Type B pancreatic cell (in vitro differentiated cells): ENCODE measurements around the gene ROR2. TPM values are rescaled to one million over a fixed set of nuclear protein-coding genes. Genes with fewer than 3 reads are reported as not detected.
A peak's percentile ranks its signal among the peaks of the same experiment; 100 is the strongest.

Source experiments
- DNase-seq: peaks from one replicate; pipeline ENCODE4 v3.0.0; 2021; ENCODE audit warnings: mixed read lengths; ENCODE audit not compliant: unreplicated experiment; ENCODE audit errors: extremely low spot score
- H3K27ac Mint-ChIP-seq: 2 replicates; pipeline ENCODE4 v1.8.0; 2021; ENCODE audit warnings: mild to moderate bottlenecking, mixed read lengths
- H3K27me3 Mint-ChIP-seq: 2 replicates; pipeline ENCODE4 v1.8.0; 2021; ENCODE audit warnings: mixed read lengths
- H3K36me3 Mint-ChIP-seq: 2 replicates; pipeline ENCODE4 v1.8.0; 2021; ENCODE audit warnings: mixed read lengths
- H3K4me1 Mint-ChIP-seq: one replicate; pipeline ENCODE4 v1.8.0; 2021; ENCODE audit warnings: mixed read lengths; ENCODE audit not compliant: unreplicated experiment
- H3K4me3 Mint-ChIP-seq: 2 replicates; pipeline ENCODE4 v1.8.0; 2021; ENCODE audit warnings: mild to moderate bottlenecking, mixed read lengths
- H3K9me3 Mint-ChIP-seq: 2 replicates; pipeline ENCODE4 v1.8.0; 2021; ENCODE audit warnings: mixed read lengths
- long read RNA-seq: library from polyadenylated mRNA; unstranded; transcript quantifications from one replicate; pipeline ENCODE4 v2.0.0, GENCODE V29; 2020
- total RNA-seq: library from RNA; stranded (reverse); gene quantifications from 2 replicates; pipeline ENCODE4 v1.2.1, GENCODE V29; 2021; ENCODE audit warnings: low replicate concordance
- TF ChIP-seq, protein P1 (sequence below): fragments of 200-600 bp; sonication (generic); conservative IDR thresholded peaks from 2 replicates; pipeline ENCODE4 v1.5.0; 2021; ENCODE audit warnings: antibody characterized with exemption, mild to moderate bottlenecking

Gene ROR2
- total RNA-seq, result 7.4 and 48.9 TPM in 2 replicates
- long read RNA-seq, partial matches to known transcripts, result 2 of 2 reads
- long read RNA-seq, other reads (novel, unspliced or antisense), result 0 of 2 reads

- Mint-ChIP-seq H3K27me3 (peaks cover 45% of the 10 kb centered on the region), H3K4me1 (peaks cover 40% of the 10 kb centered on the region)
Measured at GRCh38 chr9:91949946-91950664, at the start of gene ROR2. TSS of gene ROR2 (minus strand) at chr9:91950228.

GRCh38 chr9:91995000-91995655, 45.1 kb upstream of the ROR2 start:
- no peak overlapping the region for H3K4me3 Mint-ChIP-seq
- H3K9me3 Mint-ChIP-seq, result peaks cover 17% of the 10 kb centered on the region
- no peak overlapping the region for H3K27ac Mint-ChIP-seq
- DNase-seq, result peak; percentile 18
- H3K27me3 Mint-ChIP-seq, result peaks cover 23% of the 10 kb centered on the region
- TF ChIP-seq, protein P1, sequence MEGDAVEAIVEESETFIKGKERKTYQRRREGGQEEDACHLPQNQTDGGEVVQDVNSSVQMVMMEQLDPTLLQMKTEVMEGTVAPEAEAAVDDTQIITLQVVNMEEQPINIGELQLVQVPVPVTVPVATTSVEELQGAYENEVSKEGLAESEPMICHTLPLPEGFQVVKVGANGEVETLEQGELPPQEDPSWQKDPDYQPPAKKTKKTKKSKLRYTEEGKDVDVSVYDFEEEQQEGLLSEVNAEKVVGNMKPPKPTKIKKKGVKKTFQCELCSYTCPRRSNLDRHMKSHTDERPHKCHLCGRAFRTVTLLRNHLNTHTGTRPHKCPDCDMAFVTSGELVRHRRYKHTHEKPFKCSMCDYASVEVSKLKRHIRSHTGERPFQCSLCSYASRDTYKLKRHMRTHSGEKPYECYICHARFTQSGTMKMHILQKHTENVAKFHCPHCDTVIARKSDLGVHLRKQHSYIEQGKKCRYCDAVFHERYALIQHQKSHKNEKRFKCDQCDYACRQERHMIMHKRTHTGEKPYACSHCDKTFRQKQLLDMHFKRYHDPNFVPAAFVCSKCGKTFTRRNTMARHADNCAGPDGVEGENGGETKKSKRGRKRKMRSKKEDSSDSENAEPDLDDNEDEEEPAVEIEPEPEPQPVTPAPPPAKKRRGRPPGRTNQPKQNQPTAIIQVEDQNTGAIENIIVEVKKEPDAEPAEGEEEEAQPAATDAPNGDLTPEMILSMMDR, result no peak
- H3K36me3 Mint-ChIP-seq, result no peaks in the 10 kb centered on the region
- peaks cover 32% of the 10 kb centered on the region for H3K4me1 Mint-ChIP-seq

More at GRCh38 chr9:91949946-91950664, at the start of gene ROR2:
- H3K4me3 Mint-ChIP-seq, result peak within 1 kb of the TSS; percentile 88
- peak within 1 kb of the TSS; percentile 75 for H3K27ac Mint-ChIP-seq
- DNase-seq, result peak; percentile 93
- TF ChIP-seq, protein P1, result peak; percentile 87
- H3K36me3 Mint-ChIP-seq, result no peaks in the 10 kb centered on the region
- no peaks in the 10 kb centered on the region for H3K9me3 Mint-ChIP-seq

DNA sequence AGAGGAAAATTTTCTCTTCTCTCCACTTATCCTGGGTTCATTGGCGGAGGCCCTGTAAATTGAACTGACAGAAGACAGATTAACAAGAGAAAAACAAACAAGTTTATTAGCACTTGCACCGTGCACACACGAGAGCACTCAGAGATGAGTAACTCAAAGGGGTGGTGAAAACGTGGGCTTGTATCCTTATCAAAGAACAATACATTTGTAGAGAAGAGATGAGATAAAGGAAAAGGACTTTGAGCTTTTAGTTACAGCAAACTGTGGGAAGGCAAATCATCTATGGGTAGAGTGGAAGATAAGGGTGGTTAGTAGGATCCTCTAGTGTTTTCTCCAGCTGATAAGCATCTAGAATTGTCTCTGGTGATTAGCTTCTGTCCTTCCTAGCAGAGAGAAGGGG, 44.4 kb upstream of the ROR2 start:
- Mint-ChIP-seq H3K36me3 (no peaks in the 10 kb centered on the region), H3K9me3 (peaks cover 19% of the 10 kb centered on the region), H3K27me3 (peaks cover 26% of the 10 kb centered on the region), H3K27ac (no peak overlapping the region), H3K4me1 (peaks cover 32% of the 10 kb centered on the region), H3K4me3 (no peak overlapping the region)
- TF ChIP-seq, protein P1, result no peak
- no peak for DNase-seq

DNA sequence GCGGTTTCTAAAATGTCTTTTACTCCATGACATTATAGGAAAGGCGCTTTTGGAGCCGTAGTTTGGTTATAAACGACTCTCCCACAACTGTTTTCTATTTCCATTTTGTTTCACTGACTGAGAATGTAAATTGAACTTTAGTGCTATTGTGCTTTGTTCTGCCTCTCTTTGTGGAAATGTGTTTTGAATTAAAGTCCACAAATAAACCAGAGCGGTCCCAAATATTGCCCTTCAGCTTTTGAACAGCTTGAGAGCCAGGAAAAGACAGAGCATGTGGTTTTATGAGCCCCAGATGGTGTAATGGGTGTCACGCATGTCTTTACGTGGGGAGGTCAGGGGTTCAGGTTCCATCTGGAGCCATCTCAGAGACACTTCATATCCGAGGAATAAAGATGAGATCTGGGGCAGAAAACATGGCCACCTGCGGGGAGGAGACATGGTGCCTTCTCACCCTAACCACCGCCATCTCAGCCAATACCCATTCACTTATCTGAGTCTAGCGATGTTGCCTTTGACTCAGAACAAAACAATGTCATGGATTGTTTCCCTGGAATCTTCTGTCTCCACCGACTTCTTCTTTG, 42.5 kb upstream of the ROR2 start:
- DNase-seq, result peak; percentile 60
- H3K27me3 Mint-ChIP-seq, result peaks cover 26% of the 10 kb centered on the region
- H3K4me1 Mint-ChIP-seq, result peaks cover 32% of the 10 kb centered on the region
- H3K4me3 Mint-ChIP-seq, result peak overlapping the region; percentile 29
- H3K27ac Mint-ChIP-seq, result peak overlapping the region; percentile 50
- TF ChIP-seq, protein P1, result no peak
- peaks cover 15% of the 10 kb centered on the region for H3K9me3 Mint-ChIP-seq
- H3K36me3 Mint-ChIP-seq, result no peaks in the 10 kb centered on the region

DNA sequence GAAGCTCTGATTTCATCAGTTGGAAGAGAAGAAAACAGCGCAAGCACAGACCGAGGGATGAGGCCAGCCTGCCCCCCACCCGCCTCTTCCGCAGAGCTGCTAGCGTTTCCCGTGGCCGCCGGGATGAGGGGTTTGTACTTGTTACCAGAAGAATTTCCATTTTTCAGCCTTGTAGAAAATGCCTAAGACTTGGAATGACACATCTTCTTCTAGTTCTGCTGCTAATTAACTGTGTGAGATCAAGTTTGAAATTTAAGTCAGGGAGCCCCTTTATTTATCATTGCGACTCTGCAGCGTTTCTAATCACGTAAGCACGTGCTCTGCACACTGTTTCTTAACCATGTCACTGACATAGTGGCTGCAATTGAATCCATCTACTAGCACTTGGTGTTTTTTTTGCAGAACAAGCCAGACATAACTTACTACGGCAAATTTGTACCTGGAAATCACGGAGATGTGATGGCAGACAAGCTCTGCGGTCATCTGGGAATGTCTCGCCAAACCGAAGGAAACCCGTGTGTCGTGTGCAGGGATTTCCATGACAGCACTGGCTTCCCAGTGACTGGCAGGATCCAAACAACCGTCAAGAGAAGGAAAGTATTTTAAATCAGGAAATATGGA, 41.8 kb upstream of the ROR2 start:
- peaks cover 32% of the 10 kb centered on the region for H3K4me1 Mint-ChIP-seq
- peaks cover 26% of the 10 kb centered on the region for H3K27me3 Mint-ChIP-seq
- H3K36me3 Mint-ChIP-seq, result no peaks in the 10 kb centered on the region
- TF ChIP-seq, protein P1, result no peak
- peak overlapping the region; percentile 50 for H3K27ac Mint-ChIP-seq
- peak overlapping the region; percentile 20 for H3K4me3 Mint-ChIP-seq
- peaks cover 15% of the 10 kb centered on the region for H3K9me3 Mint-ChIP-seq
- DNase-seq, result peak; percentile 52
